Measurements from ENCODE around the gene MTHFD2L.
"Not testable (repeated sequence)": the region's sequence is repeated elsewhere in the genome, so short reads cannot be mapped to it uniquely, and the experiment has no call there.

The MTHFD2L gene

GRCh38 chr4:74311696-74312313 lies 153.9 kb downstream of the MTHFD2L start:
- peak; percentile 36 to 40 for DNase-seq

GRCh38 chr4:74314329-74314728 lies 156.4 kb downstream of the MTHFD2L start:
- no peak for DNase-seq

GRCh38 chr4:74314944-74315343 lies 157.0 kb downstream of the MTHFD2L start:
- no peak for DNase-seq

- DNase-seq: no peak
Measured at GRCh38 chr4:74315376-74315775, 157.5 kb downstream of the MTHFD2L start.

GRCh38 chr4:74316397-74316796 lies 158.5 kb downstream of the MTHFD2L start:
- DNase-seq: no peak

- no peak for DNase-seq
Measured at GRCh38 chr4:74317616-74318246, 159.8 kb downstream of the MTHFD2L start.

- DNase-seq: no peak
Measured at GRCh38 chr4:74318276-74318675, 160.4 kb downstream of the MTHFD2L start.

GRCh38 chr4:74319470-74319869 lies 161.6 kb downstream of the MTHFD2L start:
- DNase-seq: no peak

GRCh38 chr4:74320559-74321118 lies 162.7 kb downstream of the MTHFD2L start:
- DNase-seq: peak; percentile 13 to 31

- DNase-seq: no peak
Measured at GRCh38 chr4:74322301-74322700, 164.4 kb downstream of the MTHFD2L start.

- no peak for DNase-seq
Measured at GRCh38 chr4:74323663-74324062, 165.7 kb downstream of the MTHFD2L start.

- no peak for DNase-seq
Measured at GRCh38 chr4:74324262-74324661, 166.3 kb downstream of the MTHFD2L start.

- no peak for DNase-seq
Measured at GRCh38 chr4:74325886-74326285, 168.0 kb downstream of the MTHFD2L start.

GRCh38 chr4:74327762-74328161 lies 169.8 kb downstream of the MTHFD2L start:
- no peak for DNase-seq

- DNase-seq: no peak
Measured at GRCh38 chr4:74328501-74328900, 170.6 kb downstream of the MTHFD2L start.

GRCh38 chr4:74329307-74329706 lies 171.4 kb downstream of the MTHFD2L start:
- DNase-seq: no peak

- no peak for DNase-seq
Measured at GRCh38 chr4:74330295-74330750, 172.4 kb downstream of the MTHFD2L start.

GRCh38 chr4:74331252-74331651 lies 173.3 kb downstream of the MTHFD2L start:
- no peak for DNase-seq

- no peak for DNase-seq
Measured at GRCh38 chr4:74331944-74332343, 174.0 kb downstream of the MTHFD2L start.

- no peak for DNase-seq
Measured at GRCh38 chr4:74334636-74335035, 176.7 kb downstream of the MTHFD2L start.

- no peak for DNase-seq
Measured at GRCh38 chr4:74335341-74336021, 177.6 kb downstream of the MTHFD2L start.

GRCh38 chr4:74338792-74339333 lies 180.9 kb downstream of the MTHFD2L start:
- no peak for DNase-seq

GRCh38 chr4:74339501-74339900 lies 181.6 kb downstream of the MTHFD2L start:
- DNase-seq: no peak

- DNase-seq: not testable (repeated sequence)
Measured at GRCh38 chr4:74340421-74340820, 182.5 kb downstream of the MTHFD2L start.
